ENCODE data around the gene PFKP.

GRCh38 chr10:3124412-3125175, 57.2 kb downstream of the PFKP start:
- TF ChIP-seq EZH2phosphoT487 (IDR thresholded peaks at IDR 0.05; ENCODE audit: low read depth) = no peak
- TF ChIP-seq CTCF (IDR thresholded peaks at IDR 0.05; ENCODE audit: low read depth, low read length) = no peak

Data from OCI-LY3 (cell line).